SU-DHL-6 (cell line): ENCODE data around the gene IKZF2.

Experiments used
- H2AFZ ChIP-seq: fragments of 200-600 bp; sonication (generic); 2 replicates; pipeline ENCODE4 v1.6.1; 2014; ENCODE audit warnings: low read depth, mild to moderate bottlenecking, moderate library complexity, mixed read lengths, antibody characterized with exemption, low read length; ENCODE audit not compliant: severe bottlenecking
- H3F3A ChIP-seq: fragments of 200-600 bp; shearing (Covaris generic); 2 replicates; pipeline ENCODE4 v1.6.0; 2016; ENCODE audit warnings: antibody characterized with exemption, mild to moderate bottlenecking; ENCODE audit not compliant: insufficient read depth
- H3K27ac ChIP-seq: fragments of 200-600 bp; sonication (generic); 2 replicates; pipeline ENCODE4 v1.5.1; 2016; ENCODE audit warnings: low read depth, mild to moderate bottlenecking, low read length, moderate library complexity, mixed read lengths
- H3K27me3 ChIP-seq: fragments of 200-600 bp; sonication (generic), shearing (Covaris generic); 2 replicates; pipeline ENCODE4 v1.6.0; 2014; ENCODE audit warnings: mild to moderate bottlenecking, low read length
- H3K36me3 ChIP-seq: fragments of 200-600 bp; sonication (generic); 2 replicates; pipeline ENCODE4 v1.6.1; 2014; ENCODE audit warnings: mild to moderate bottlenecking, low read length, mixed read lengths
- H3K4me2 ChIP-seq: fragments of 300-600, 200-600 bp; shearing (Covaris generic), sonication (generic); 2 replicates; pipeline ENCODE4 v1.6.0; 2014; ENCODE audit warnings: low read length, low read depth, mild to moderate bottlenecking; ENCODE audit not compliant: poor library complexity, severe bottlenecking
- H3K4me3 ChIP-seq: fragments of 200-600 bp; sonication (generic); 2 replicates; pipeline ENCODE4 v1.5.1; 2014; ENCODE audit warnings: antibody characterized with exemption, low read length, mild to moderate bottlenecking, mixed read lengths; ENCODE audit not compliant: insufficient read depth, poor library complexity, severe bottlenecking
- H3K79me2 ChIP-seq: fragments of 200-600 bp; sonication (generic); 2 replicates; pipeline ENCODE4 v1.6.1; 2014; ENCODE audit warnings: mild to moderate bottlenecking, low read length, moderate library complexity; ENCODE audit not compliant: insufficient read depth
- H3K9ac ChIP-seq: fragments of 200-600 bp; sonication (generic); 2 replicates; pipeline ENCODE4 v1.7.0; 2014; ENCODE audit warnings: mild to moderate bottlenecking, low read length
- H3K9me2 ChIP-seq: fragments of 200-600 bp; sonication (generic); replicated peaks from 2 replicates; pipeline ENCODE4 v1.6.1; 2014; ENCODE audit warnings: low read length; ENCODE audit not compliant: insufficient read depth
- H3K9me3 ChIP-seq: fragments of 200-600 bp; sonication (generic); 2 replicates; pipeline ENCODE4 v1.6.1; 2014; ENCODE audit warnings: low read length, mixed read lengths; ENCODE audit not compliant: insufficient read depth
- H4K20me1 ChIP-seq: fragments of 200-600 bp; sonication (generic); 2 replicates; pipeline ENCODE4 v1.6.1; 2014; ENCODE audit warnings: low read depth, mild to moderate bottlenecking, antibody characterized with exemption, low read length, moderate library complexity, mixed read lengths
- EZH2phosphoT487 ChIP-seq: fragments of 200-600 bp; sonication (generic), shearing (Covaris generic); conservative IDR thresholded peaks from 2 replicates; pipeline ENCODE4 v1.6.1; 2018; ENCODE audit warnings: mild to moderate bottlenecking, antibody characterized with exemption, low read length, moderate library complexity, mixed read lengths
- TF ChIP-seq, protein P1 (sequence below): fragments of 200-600 bp; sonication (generic); IDR thresholded peaks from one replicate; pipeline ENCODE4 v1.5.1; 2017; ENCODE audit warnings: antibody characterized with exemption, mild to moderate bottlenecking, low read length, moderate library complexity; ENCODE audit not compliant: insufficient read depth, poor library complexity, severe bottlenecking

The IKZF2 gene

DNA sequence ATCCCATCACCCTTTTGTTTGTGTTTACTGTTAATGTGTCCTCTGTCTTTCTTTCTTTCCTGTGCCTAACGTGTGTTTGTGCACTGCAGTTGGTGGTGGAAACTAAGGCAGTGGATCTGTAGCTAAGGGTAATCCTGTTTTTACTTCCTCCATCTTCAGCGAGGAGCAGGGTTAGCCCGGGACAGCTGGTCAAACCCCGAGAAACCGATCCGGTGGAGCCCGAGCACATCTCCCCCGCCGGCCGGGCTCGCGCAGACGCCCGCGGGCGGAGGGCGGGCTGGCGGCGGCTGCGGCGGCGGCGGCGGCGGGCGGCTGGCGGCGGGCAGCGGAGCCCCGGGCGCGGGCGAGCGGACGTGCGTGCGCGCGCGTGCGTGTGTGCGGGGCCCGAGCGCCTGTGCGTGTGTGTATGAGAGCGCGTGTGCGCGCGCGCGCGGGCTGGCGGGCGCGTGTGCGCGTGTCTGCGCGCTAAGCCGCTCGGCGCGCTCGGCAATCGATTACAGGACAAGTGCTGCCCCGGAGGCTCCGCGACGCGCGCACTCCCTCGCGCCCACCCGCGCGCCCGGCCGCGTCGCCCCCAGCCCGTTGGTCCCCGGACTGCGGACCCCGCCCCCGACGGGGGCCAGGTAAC lies at the start of gene IKZF2:
TSS of gene IKZF2 (minus strand) at position 176 of the 628 bp plus-strand sequence. CDS start 2,983 bp downstream, outside the sequence.
- H4K20me1 ChIP-seq: no peaks in the 10 kb centered on the region
- H3K79me2 ChIP-seq: peaks cover 74% of the 10 kb centered on the region
- H3K9ac ChIP-seq: peak within 1 kb of the TSS; percentile 90
- no peaks in the 10 kb centered on the region for H3K27me3 ChIP-seq
- H3K4me2 ChIP-seq: peak within 1 kb of the TSS; percentile 99
- H3F3A ChIP-seq: peaks cover 39% of the 10 kb centered on the region
- no peaks in the 10 kb centered on the region for H3K9me3 ChIP-seq
- TF ChIP-seq EZH2phosphoT487: no peak
- TF ChIP-seq, protein P1, sequence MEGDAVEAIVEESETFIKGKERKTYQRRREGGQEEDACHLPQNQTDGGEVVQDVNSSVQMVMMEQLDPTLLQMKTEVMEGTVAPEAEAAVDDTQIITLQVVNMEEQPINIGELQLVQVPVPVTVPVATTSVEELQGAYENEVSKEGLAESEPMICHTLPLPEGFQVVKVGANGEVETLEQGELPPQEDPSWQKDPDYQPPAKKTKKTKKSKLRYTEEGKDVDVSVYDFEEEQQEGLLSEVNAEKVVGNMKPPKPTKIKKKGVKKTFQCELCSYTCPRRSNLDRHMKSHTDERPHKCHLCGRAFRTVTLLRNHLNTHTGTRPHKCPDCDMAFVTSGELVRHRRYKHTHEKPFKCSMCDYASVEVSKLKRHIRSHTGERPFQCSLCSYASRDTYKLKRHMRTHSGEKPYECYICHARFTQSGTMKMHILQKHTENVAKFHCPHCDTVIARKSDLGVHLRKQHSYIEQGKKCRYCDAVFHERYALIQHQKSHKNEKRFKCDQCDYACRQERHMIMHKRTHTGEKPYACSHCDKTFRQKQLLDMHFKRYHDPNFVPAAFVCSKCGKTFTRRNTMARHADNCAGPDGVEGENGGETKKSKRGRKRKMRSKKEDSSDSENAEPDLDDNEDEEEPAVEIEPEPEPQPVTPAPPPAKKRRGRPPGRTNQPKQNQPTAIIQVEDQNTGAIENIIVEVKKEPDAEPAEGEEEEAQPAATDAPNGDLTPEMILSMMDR: no peak
- peak within 1 kb of the TSS; percentile 22 for H2AFZ ChIP-seq
- no peaks in the 10 kb centered on the region for H3K9me2 ChIP-seq
- H3K36me3 ChIP-seq: peaks cover 13% of the 10 kb centered on the region
- H3K4me3 ChIP-seq: peak within 1 kb of the TSS; percentile 88
- H3K27ac ChIP-seq: peak within 1 kb of the TSS; percentile 89

DNA sequence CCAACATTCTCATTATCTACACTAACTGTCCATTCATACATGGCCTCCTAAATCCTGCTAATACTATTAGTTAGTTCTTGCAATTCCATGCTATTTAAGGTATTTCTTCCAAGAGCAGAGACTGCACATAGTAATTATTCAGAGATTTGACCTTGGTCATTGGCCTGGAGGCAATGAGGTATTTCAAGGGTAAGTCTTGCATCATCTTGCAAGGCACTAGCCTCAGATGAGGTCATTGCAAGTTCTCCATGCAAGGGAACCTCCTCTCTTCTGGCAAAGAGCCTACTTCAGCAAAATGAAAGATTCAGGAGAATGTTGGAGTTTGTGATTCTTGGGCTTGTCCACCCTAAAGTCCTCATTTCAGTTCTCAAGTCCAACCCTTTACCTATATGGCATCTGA lies 48.5 kb upstream of the IKZF2 start:
- H2AFZ ChIP-seq: no peak overlapping the region
- no peak overlapping the region for H3K4me3 ChIP-seq
- H3K27ac ChIP-seq: no peak overlapping the region
- H3K36me3 ChIP-seq: no peaks in the 10 kb centered on the region
- H3F3A ChIP-seq: no peaks in the 10 kb centered on the region
- H3K79me2 ChIP-seq: no peaks in the 10 kb centered on the region
- no peaks in the 10 kb centered on the region for H4K20me1 ChIP-seq
- H3K9me2 ChIP-seq: no peaks in the 10 kb centered on the region
- no peaks in the 10 kb centered on the region for H3K27me3 ChIP-seq
- H3K9ac ChIP-seq: no peak overlapping the region
- TF ChIP-seq EZH2phosphoT487: no peak
- TF ChIP-seq, protein P1: no peak
- H3K4me2 ChIP-seq: no peak overlapping the region
- H3K9me3 ChIP-seq: no peaks in the 10 kb centered on the region

DNA sequence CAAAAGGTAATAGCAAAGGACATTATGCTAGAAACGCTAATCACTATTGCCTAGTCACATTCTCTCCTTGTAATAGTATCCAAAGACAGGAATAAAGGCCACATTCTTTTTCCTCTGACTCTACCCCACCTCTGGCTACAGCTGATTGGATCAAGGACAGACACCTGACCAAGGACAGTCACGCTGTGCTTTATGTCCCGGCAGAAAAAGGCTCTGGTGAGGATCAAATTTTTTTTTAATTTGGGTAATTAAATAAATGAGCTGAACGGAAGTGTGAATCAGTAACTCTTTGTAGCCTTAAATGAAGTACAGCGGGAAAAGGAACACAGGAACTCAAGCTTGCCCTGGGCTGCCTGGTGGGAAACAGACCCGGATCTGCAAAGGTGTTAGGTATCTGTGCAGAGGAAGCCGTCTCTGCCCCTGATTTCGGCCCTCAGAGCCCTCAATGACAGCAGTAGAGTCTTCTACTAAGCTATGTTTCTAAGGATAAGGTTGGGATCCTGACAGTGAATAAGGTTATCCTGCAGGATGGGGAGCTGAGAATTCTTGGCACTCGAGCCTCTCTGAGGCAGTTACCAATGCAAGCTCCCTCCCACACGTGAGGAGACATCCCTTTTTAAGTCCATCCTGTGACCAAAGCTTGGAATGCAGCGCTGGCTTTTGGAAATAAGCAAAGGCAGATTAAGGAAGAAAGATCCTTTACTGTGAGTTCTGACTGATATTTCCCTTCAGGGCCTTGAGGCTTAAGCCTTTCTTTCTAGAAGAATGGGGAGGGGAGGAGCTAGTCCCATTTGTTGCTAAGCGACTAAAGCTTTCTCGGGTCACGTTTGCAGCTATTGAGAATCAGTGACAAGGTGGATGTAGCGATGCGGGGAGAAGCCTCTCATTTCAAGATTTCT lies 37.8 kb upstream of the IKZF2 start:
- Histone ChIP-seq H2AFZ (peak overlapping the region; percentile 63), H3K4me3 (no peak overlapping the region), H3K9me3 (no peaks in the 10 kb centered on the region), H3K79me2 (no peaks in the 10 kb centered on the region), H3K9me2 (no peaks in the 10 kb centered on the region), H3K36me3 (no peaks in the 10 kb centered on the region), H4K20me1 (no peaks in the 10 kb centered on the region), H3K27ac (no peak overlapping the region), H3K27me3 (no peaks in the 10 kb centered on the region), H3K9ac (no peak overlapping the region), H3F3A (no peaks in the 10 kb centered on the region), H3K4me2 (no peak overlapping the region)
- TF ChIP-seq, protein P1: no peak
- TF ChIP-seq EZH2phosphoT487: no peak
